Mesendoderm (in vitro differentiated cells): ENCODE data around the gene IFRD1.

Experiments used
- DNase-seq: peaks from one replicate; pipeline ENCODE4 v3.0.0; 2013
- H2AK5ac ChIP-seq: 2 replicates; pipeline ENCODE4 v1.6.1; 2013; ENCODE audit warnings: low read length, inconsistent platforms
- H2BK120ac ChIP-seq: 2 replicates; pipeline ENCODE4 v1.6.1; 2013; ENCODE audit warnings: low read depth, mild to moderate bottlenecking, low read length, moderate library complexity, mixed read lengths
- H2BK15ac ChIP-seq: replicated peaks from 2 replicates; pipeline ENCODE4 v1.6.1; 2013; ENCODE audit warnings: low read depth, mild to moderate bottlenecking, moderate library complexity
- H2BK5ac ChIP-seq: 2 replicates; pipeline ENCODE4 v1.6.1; 2013; ENCODE audit warnings: low read length, inconsistent platforms
- H3K18ac ChIP-seq: 2 replicates; pipeline ENCODE4 v1.6.1; 2013; ENCODE audit warnings: mild to moderate bottlenecking, low read length, mixed read lengths
- H3K23ac ChIP-seq: one replicate; pipeline ENCODE4 v1.6.1; 2013; ENCODE audit warnings: low read length
- H3K27ac ChIP-seq: 2 replicates; pipeline ENCODE4 v1.5.1; 2013; ENCODE audit warnings: low read depth, mild to moderate bottlenecking, inconsistent platforms, low read length, moderate library complexity
- H3K27me3 ChIP-seq: 2 replicates; pipeline ENCODE4 v1.6.1; 2013; ENCODE audit warnings: low read length, control low read depth, mild to moderate bottlenecking, inconsistent platforms; ENCODE audit not compliant: insufficient read depth, poor library complexity
- H3K36me3 ChIP-seq: 2 replicates; pipeline ENCODE4 v1.6.1; 2013; ENCODE audit warnings: low read length, inconsistent platforms; ENCODE audit not compliant: control insufficient read depth, insufficient read depth
- H3K4ac ChIP-seq: one replicate; pipeline ENCODE4 v1.6.1; 2013; ENCODE audit warnings: low read depth, mild to moderate bottlenecking, low read length, moderate library complexity
- H3K4me1 ChIP-seq: 2 replicates; pipeline ENCODE4 v1.6.1; 2013; ENCODE audit warnings: low read depth, low read length, inconsistent platforms; ENCODE audit not compliant: control insufficient read depth
- H3K4me2 ChIP-seq: 2 replicates; pipeline ENCODE4 v1.6.1; 2013; ENCODE audit warnings: low read length
- H3K4me3 ChIP-seq: 2 replicates; pipeline ENCODE4 v1.5.1; 2013; ENCODE audit warnings: mild to moderate bottlenecking, low read length
- H3K56ac ChIP-seq: one replicate; pipeline ENCODE4 v1.6.1; 2013; ENCODE audit warnings: low read length
- H3K79me1 ChIP-seq: 2 replicates; pipeline ENCODE4 v1.6.1; 2013; ENCODE audit warnings: low read length, inconsistent platforms
- H3K79me2 ChIP-seq: 2 replicates; pipeline ENCODE4 v1.6.1; 2013; ENCODE audit warnings: mild to moderate bottlenecking, low read length; ENCODE audit not compliant: control insufficient read depth, insufficient read depth
- H3K9ac ChIP-seq: 2 replicates; pipeline ENCODE4 v1.6.1; 2013; ENCODE audit warnings: low read length, inconsistent platforms
- H4K5ac ChIP-seq: one replicate; pipeline ENCODE4 v1.6.1; 2013; ENCODE audit warnings: low read length
- H4K8ac ChIP-seq: one replicate; pipeline ENCODE4 v1.6.1; 2013; ENCODE audit warnings: low read depth, mild to moderate bottlenecking, control low read depth, low read length, moderate library complexity
- WGBS: extraction: QIAGEN DNeasy Blood & Tissue Kit; methylation state at CpG from one replicate; pipeline ENCODE4 v1.1.7; 2013; ENCODE audit warnings: low lambda C conversion rate, missing lambda C conversion rate; ENCODE audit not compliant: insufficient coverage; ENCODE audit errors: extremely low coverage; 5-methylcytosine and 5-hydroxymethylcytosine counted together

Gene IFRD1

DNA sequence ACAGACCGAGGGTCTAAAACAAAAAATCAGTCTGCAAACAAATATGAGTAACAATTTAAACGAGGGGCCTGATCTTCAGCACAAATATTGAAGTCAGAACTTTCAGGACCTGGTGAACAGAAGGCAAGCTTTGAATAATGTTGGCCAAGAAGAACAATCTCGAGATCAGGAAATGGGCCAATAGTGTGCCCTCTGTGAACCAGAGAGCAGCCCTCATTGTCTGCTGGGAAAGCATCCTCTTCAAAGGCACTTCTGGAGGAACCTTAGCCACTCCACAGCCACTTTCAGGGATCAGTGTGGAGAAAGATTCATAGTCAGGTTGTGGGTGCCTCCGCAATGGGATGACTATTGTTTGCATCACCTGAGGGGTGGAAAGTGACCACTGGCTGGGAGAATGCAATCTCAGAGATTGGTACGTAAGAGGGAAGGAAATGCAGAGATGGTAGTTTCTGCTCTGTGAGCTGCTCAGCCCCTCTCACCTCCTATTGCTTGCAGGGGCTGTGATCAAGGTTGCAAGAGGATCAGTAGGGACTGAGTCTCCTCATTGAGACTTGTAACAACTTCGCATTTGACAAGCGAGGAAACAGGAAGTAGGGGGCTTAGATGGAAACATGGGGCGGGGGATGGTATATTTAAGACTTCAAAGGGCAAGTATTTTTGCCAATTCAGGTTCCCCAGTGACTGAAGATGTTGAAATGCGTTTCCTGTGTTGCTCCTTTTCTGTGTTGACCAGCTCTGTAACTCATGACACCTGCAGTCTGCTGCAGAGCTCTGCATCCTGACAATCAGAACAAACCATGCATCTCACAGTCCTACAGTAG, 28.4 kb upstream of the IFRD1 start:
- H3K27me3 ChIP-seq: no peaks in the 10 kb centered on the region
- no peak overlapping the region for H3K18ac ChIP-seq
- no peaks in the 10 kb centered on the region for H3K79me2 ChIP-seq
- no peak overlapping the region for H2AK5ac ChIP-seq
- no peak overlapping the region for H3K4me2 ChIP-seq
- H3K79me1 ChIP-seq: no peaks in the 10 kb centered on the region
- peak overlapping the region; percentile 7 for H2BK5ac ChIP-seq
- peak overlapping the region; percentile 51 for H3K56ac ChIP-seq
- H3K4me1 ChIP-seq: peaks cover 13% of the 10 kb centered on the region
- H3K4me3 ChIP-seq: no peak overlapping the region
- no peak overlapping the region for H4K5ac ChIP-seq
- no peak overlapping the region for H3K23ac ChIP-seq
- no peak overlapping the region for H3K9ac ChIP-seq
- H2BK15ac ChIP-seq: no peak overlapping the region
- H4K8ac ChIP-seq: no peak overlapping the region
- no peak overlapping the region for H2BK120ac ChIP-seq
- H3K36me3 ChIP-seq: no peaks in the 10 kb centered on the region
- peak; percentile 92 for DNase-seq
- H3K27ac ChIP-seq: peak overlapping the region; percentile 41
- H3K4ac ChIP-seq: no peak overlapping the region
- no CpG with 5 or more reads among the region's 9 CpGs for WGBS

DNA sequence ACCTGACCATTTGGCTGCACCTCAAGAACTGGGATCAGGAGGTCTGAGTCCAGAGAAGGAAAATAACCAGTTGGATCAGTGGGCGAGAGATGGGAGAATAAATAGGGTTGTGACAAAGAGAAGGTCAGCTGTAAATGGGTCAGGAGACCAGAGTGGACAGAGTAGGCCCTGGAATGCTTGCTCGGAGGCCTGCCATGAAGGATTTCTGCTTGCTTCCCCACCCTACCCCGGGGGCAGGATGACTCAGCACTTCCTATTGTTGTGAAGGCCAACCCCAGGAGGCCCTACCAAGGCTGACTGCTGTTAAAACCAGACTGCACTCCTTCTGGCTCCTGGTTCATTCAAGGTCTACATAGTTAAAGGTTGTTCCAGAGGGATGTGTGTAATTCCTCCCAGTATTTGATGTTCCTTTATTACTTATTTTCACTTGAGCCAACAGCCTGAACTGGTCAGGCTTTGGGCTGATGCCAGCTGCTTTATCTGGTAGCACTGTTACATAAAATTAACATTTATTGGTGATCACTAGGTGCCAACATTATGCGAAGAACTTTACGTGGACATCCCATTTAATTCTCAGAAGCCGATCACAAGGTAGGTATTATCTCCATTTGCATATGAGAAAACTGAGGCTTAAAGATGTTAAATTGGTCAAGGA, 27.3 kb upstream of the IFRD1 start:
- Histone ChIP-seq H3K23ac (no peak overlapping the region), H3K56ac (peak overlapping the region; percentile 66), H3K79me2 (no peaks in the 10 kb centered on the region), H3K18ac (peak overlapping the region; percentile 73), H3K36me3 (no peaks in the 10 kb centered on the region), H4K8ac (no peak overlapping the region), H3K9ac (no peak overlapping the region), H2BK120ac (no peak overlapping the region), H4K5ac (no peak overlapping the region), H3K79me1 (no peaks in the 10 kb centered on the region), H2AK5ac (no peak overlapping the region), H3K4me3 (no peak overlapping the region), H3K4me1 (peaks cover 16% of the 10 kb centered on the region), H3K4ac (peak overlapping the region; percentile 76), H3K4me2 (no peak overlapping the region), H3K27ac (peak overlapping the region; percentile 67), H3K27me3 (no peaks in the 10 kb centered on the region), H2BK5ac (peak overlapping the region; percentile 34), H2BK15ac (no peak overlapping the region)
- no CpG with 5 or more reads among the region's 6 CpGs for WGBS
- peak; percentile 97 for DNase-seq

DNA sequence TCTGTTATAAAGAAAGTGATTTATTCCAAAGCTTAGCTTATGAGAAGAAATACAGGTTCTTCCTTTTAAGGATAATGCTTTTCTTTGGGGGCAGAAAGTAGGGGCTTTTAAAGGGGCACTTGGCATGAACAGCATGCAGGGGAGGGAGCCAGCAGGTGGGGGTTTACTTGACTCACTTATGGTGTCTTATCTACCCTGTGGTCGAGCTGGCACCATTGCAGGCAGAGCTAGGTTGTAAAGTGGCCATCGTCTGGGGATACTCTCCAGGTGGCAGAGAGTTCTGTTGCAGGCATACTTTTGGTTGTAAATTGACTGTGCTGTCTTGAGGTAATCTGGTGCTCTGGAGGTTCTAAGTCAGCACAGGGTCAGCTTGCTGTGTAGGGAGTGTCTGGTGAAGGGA, 26.3 kb upstream of the IFRD1 start:
- H3K4me2 ChIP-seq: no peak overlapping the region
- no peak overlapping the region for H2BK120ac ChIP-seq
- no peak overlapping the region for H3K9ac ChIP-seq
- peaks cover 19% of the 10 kb centered on the region for H3K4me1 ChIP-seq
- H3K56ac ChIP-seq: peak overlapping the region; percentile 19
- H3K79me2 ChIP-seq: no peaks in the 10 kb centered on the region
- no peak for DNase-seq
- H3K18ac ChIP-seq: peak overlapping the region; percentile 54
- no peaks in the 10 kb centered on the region for H3K79me1 ChIP-seq
- H3K36me3 ChIP-seq: no peaks in the 10 kb centered on the region
- no peak overlapping the region for H3K23ac ChIP-seq
- H3K4ac ChIP-seq: peak overlapping the region; percentile 5
- no peak overlapping the region for H4K5ac ChIP-seq
- no peak overlapping the region for H2BK15ac ChIP-seq
- WGBS: no CpG with 5 or more reads among the region's 2 CpGs
- no peak overlapping the region for H4K8ac ChIP-seq
- no peaks in the 10 kb centered on the region for H3K27me3 ChIP-seq
- H2BK5ac ChIP-seq: no peak overlapping the region
- H3K27ac ChIP-seq: no peak overlapping the region
- H3K4me3 ChIP-seq: no peak overlapping the region
- no peak overlapping the region for H2AK5ac ChIP-seq

DNA sequence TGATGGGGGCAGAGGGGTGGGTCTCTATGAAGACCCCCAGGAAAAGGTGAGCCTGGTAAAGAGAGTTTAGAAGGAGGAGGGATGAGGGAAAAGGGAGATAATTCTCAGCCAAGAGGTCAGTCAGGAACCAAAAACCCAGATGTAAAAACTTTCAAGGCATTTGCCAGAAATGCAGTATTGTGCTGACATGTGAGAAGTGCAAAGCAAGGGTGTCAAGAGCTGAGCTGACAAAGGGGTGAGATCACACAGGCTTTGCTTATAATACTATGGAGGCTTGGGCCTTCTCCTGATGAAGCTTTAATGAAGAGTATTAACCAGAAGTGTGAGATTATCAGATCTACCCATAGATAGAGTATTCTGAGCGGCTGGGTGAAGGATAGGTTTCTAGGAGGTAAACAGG, 22.3 kb upstream of the IFRD1 start:
- Histone ChIP-seq H2AK5ac (no peak overlapping the region), H4K8ac (no peak overlapping the region), H3K56ac (no peak overlapping the region), H3K79me1 (no peaks in the 10 kb centered on the region), H3K79me2 (no peaks in the 10 kb centered on the region), H3K4me3 (no peak overlapping the region), H3K36me3 (no peaks in the 10 kb centered on the region), H3K23ac (no peak overlapping the region), H2BK120ac (no peak overlapping the region), H3K4ac (peak overlapping the region; percentile 20), H3K9ac (no peak overlapping the region), H3K27me3 (no peaks in the 10 kb centered on the region), H3K18ac (peak overlapping the region; percentile 39), H4K5ac (no peak overlapping the region), H2BK5ac (no peak overlapping the region), H3K4me2 (no peak overlapping the region), H3K4me1 (peaks cover 14% of the 10 kb centered on the region), H2BK15ac (no peak overlapping the region), H3K27ac (no peak overlapping the region)
- peak; percentile 85 for DNase-seq
- WGBS: no CpG with 5 or more reads among the region's 1 CpG

DNA sequence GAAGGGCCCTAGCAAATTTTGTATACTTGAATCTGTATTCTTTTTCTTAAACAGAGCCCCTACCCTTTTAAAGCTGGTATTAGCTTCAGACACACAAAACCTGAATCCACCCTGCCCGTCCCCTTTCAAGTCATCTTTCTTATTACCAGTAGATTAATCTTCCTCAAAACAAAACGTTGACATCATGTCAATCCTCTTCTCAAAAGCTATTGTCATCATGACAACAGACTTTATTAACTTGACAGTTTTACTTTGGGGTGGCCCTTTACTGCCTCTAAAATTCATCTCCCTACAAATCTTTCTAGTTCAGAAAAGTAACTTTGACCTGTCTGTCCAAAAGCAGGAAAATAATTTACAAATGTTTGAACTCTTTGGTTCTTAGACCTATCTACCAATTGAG, 21.5 kb upstream of the IFRD1 start:
- H3K56ac ChIP-seq: no peak overlapping the region

More for the DNA sequence above, 21.5 kb upstream of the IFRD1 start:
- H3K27ac ChIP-seq: no peak overlapping the region
- H3K4me2 ChIP-seq: no peak overlapping the region
- no peak overlapping the region for H4K5ac ChIP-seq
- no peak overlapping the region for H3K18ac ChIP-seq
- H4K8ac ChIP-seq: no peak overlapping the region
- H3K4ac ChIP-seq: no peak overlapping the region
- no peak overlapping the region for H3K4me3 ChIP-seq
- no CpG with 5 or more reads among the region's 2 CpGs for WGBS
- DNase-seq: no peak
- no peaks in the 10 kb centered on the region for H3K79me2 ChIP-seq
- H2BK15ac ChIP-seq: no peak overlapping the region
- no peak overlapping the region for H2BK5ac ChIP-seq
- H3K4me1 ChIP-seq: peaks cover 7% of the 10 kb centered on the region
- H3K79me1 ChIP-seq: no peaks in the 10 kb centered on the region
- H3K36me3 ChIP-seq: no peaks in the 10 kb centered on the region
- no peak overlapping the region for H2BK120ac ChIP-seq
- no peak overlapping the region for H3K9ac ChIP-seq
- no peak overlapping the region for H2AK5ac ChIP-seq
- H3K27me3 ChIP-seq: no peaks in the 10 kb centered on the region
- no peak overlapping the region for H3K23ac ChIP-seq
